AG09309 (cell line): ENCODE measurements around the gene GPR15LG.
A peak's percentile ranks its signal among the peaks of the same experiment; 100 is the strongest.

Experiments
- DNase-seq: peaks from one replicate; pipeline ENCODE4 v3.0.0-alpha.2; 2010; ENCODE audit warnings: low read depth
- H3K4me3 ChIP-seq: 2 replicates; pipeline ENCODE4 v1.5.1; 2011; ENCODE audit warnings: mild to moderate bottlenecking, low read depth, low read length, moderate library complexity; ENCODE audit not compliant: control insufficient read depth
- TF ChIP-seq, protein P1 (sequence below): IDR thresholded peaks from 2 replicates; pipeline ENCODE4 v1.5.1; 2011; ENCODE audit warnings: mild to moderate bottlenecking, low read depth, low read length, inconsistent platforms; ENCODE audit not compliant: insufficient read depth, control insufficient read depth; ENCODE audit errors: missing control alignments

GPR15LG gene

DNA sequence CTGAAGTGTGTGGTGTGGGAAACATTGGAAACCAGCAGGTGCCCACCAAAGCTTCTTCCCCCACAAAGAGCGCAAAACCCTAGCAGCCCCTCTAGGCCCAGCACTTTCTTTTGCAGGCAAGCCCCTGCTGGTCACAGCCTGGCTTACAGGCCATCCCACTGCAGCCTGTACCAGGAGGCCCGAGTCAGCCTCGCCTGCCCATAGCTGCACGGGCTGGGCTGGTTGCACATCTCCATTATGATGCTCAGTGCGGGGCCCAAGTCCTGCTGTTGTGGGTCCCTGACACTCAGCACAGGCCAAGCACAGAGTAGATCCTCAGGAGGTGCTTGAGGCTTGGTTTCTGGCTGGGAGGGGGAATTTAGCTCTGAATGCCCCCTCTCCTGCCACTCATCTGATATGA is 28.7 kb downstream of the GPR15LG start:
- no peak overlapping the region for H3K4me3 ChIP-seq
- DNase-seq, result no peak
- TF ChIP-seq, protein P1, sequence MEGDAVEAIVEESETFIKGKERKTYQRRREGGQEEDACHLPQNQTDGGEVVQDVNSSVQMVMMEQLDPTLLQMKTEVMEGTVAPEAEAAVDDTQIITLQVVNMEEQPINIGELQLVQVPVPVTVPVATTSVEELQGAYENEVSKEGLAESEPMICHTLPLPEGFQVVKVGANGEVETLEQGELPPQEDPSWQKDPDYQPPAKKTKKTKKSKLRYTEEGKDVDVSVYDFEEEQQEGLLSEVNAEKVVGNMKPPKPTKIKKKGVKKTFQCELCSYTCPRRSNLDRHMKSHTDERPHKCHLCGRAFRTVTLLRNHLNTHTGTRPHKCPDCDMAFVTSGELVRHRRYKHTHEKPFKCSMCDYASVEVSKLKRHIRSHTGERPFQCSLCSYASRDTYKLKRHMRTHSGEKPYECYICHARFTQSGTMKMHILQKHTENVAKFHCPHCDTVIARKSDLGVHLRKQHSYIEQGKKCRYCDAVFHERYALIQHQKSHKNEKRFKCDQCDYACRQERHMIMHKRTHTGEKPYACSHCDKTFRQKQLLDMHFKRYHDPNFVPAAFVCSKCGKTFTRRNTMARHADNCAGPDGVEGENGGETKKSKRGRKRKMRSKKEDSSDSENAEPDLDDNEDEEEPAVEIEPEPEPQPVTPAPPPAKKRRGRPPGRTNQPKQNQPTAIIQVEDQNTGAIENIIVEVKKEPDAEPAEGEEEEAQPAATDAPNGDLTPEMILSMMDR, result no peak

GRCh38 chr10:84204122-84204521 is 30.5 kb downstream of the GPR15LG start:
- no peak for DNase-seq

DNA sequence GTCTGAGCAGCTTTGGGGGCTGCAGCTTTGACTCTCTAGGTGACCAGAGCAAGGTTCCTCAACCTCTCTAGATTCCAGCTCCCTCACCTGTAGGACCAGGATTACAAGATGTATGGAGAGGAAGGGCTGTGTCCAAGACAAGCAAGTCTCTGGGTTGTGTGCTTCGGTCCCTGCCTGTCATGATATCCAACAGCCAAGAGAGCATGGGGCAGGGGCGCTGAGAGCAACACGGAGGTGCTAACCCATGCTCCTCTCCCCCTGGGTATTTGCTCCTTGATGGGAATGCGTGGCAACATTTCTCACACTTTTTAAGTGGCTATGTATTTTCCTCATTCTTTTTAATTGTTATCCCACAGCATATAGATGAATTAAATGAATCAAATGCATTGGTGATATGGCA is 31.0 kb downstream of the GPR15LG start:
- TF ChIP-seq, protein P1, result no peak
- H3K4me3 ChIP-seq, result no peak overlapping the region
- DNase-seq, result no peak

More at GRCh38 chr10:84204122-84204521, 30.5 kb downstream of the GPR15LG start:
- TF ChIP-seq, protein P1, result peak; percentile 19
- no peak overlapping the region for H3K4me3 ChIP-seq

GRCh38 chr10:84205049-84205852 is 31.6 kb downstream of the GPR15LG start:
- DNase-seq, result no peak
- TF ChIP-seq, protein P1, result peak; percentile 76
- H3K4me3 ChIP-seq, result no peak overlapping the region

- no peak for DNase-seq
- H3K4me3 ChIP-seq, result no peak overlapping the region
- TF ChIP-seq, protein P1, result no peak
Observed at GRCh38 chr10:84205853-84206525, 32.4 kb downstream of the GPR15LG start.

- no peak for DNase-seq
- TF ChIP-seq, protein P1, result no peak
- H3K4me3 ChIP-seq, result no peak overlapping the region
Observed at GRCh38 chr10:84208023-84208422, 34.4 kb downstream of the GPR15LG start.
